Tibial nerve (tissue), 4 donors: ENCODE results near the gene ELAVL1. TPM values are rescaled to one million over a fixed set of nuclear protein-coding genes. Genes with fewer than 3 reads are reported as not detected.

Source experiments
- DNase-seq, 2 donors: peaks; one replicate each; pipeline ENCODE4 v3.0.0-alpha.2; 2019; ENCODE audit warnings: low spot score in 2 of 2
- H3K27ac ChIP-seq, 4 donors: fragments of 200-600 bp; sonication (generic) in 3 of 4; one replicate each; pipeline ENCODE4 v1.5.1; 2017 to 2019; ENCODE audit warnings: mild to moderate bottlenecking in 1 of 4
- H3K27me3 ChIP-seq, 2 donors: fragments of 200-600 bp; sonication (generic) in 1 of 2; one replicate each; pipeline versions ENCODE4 v1.5.1 to v1.6.0; 2017 to 2019
- H3K36me3 ChIP-seq, 3 donors: fragments of 200-600 bp; sonication (generic); one replicate each; pipeline ENCODE4 v1.5.1; 2018 to 2019
- H3K4me1 ChIP-seq, 4 donors: fragments of 200-600 bp; sonication (generic) in 3 of 4; one replicate each; pipeline ENCODE4 v1.5.1; 2017 to 2019
- H3K4me3 ChIP-seq, 4 donors: fragments of 200-600 bp; sonication (generic) in 3 of 4; one replicate each; pipeline ENCODE4 v1.5.1; 2017 to 2019; ENCODE audit warnings: mild to moderate bottlenecking in 1 of 4, moderate library complexity in 1 of 4
- H3K9me3 ChIP-seq, 4 donors: fragments of 200-600 bp; sonication (generic) in 3 of 4; one replicate each; pipeline ENCODE4 v1.5.1; 2017 to 2019
- CTCF ChIP-seq, 5 experiments: fragments of 200-600 bp in 3 of 5; fragments of 450-650 bp in 2 of 5; sonication (generic) in 3 of 5; IDR thresholded peaks; one replicate each; pipeline ENCODE4 v1.5.1; 2016 to 2019; ENCODE audit warnings: antibody characterized with exemption in 5 of 5, mild to moderate bottlenecking in 3 of 5, moderate library complexity in 2 of 5
- EP300 ChIP-seq, 2 donors: sonication (generic); formaldehyde crosslinking; IDR thresholded peaks; one replicate each; pipeline ENCODE4 v1.6.1; 2017; ENCODE audit warnings: antibody characterized with exemption in 2 of 2, mild to moderate bottlenecking in 1 of 2
- POLR2A ChIP-seq, 2 donors: fragments of 450-650 bp; IDR thresholded peaks; one replicate each; pipeline ENCODE4 v1.6.1; 2017; ENCODE audit warnings: antibody characterized with exemption in 2 of 2, mild to moderate bottlenecking in 2 of 2, moderate library complexity in 2 of 2
- WGBS, 2 donors: methylation state at CpG; one replicate each; pipeline ENCODE4 v1.1.5; 2018; 5-methylcytosine and 5-hydroxymethylcytosine counted together
- total RNA-seq, 4 donors: library from RNA; depleted of rRNA; stranded (reverse); fragments of >200 nt; gene quantifications; one replicate each; pipeline ENCODE4 v1.1.0, GENCODE V29; 2016

ELAVL1 gene
- total RNA-seq, 4 donors from 2014 or later: 25.8 to 36.4 (median 27.7) TPM

GRCh38 chr19:7953060-7953459 lies 52.4 kb downstream of the ELAVL1 start:
- 15 to 16% methylated on average over 3 of the region's 3 CpGs for WGBS, 2 donors
- DNase-seq: no peak
- H3K9me3 ChIP-seq: no peaks in the 10 kb centered on the region
- no peak for TF ChIP-seq POLR2A (IDR thresholded peaks at IDR 0.05)
- TF ChIP-seq EP300 (IDR thresholded peaks at IDR 0.05): no peak
- no peak for TF ChIP-seq CTCF (IDR thresholded peaks at IDR 0.05)
- H3K27ac ChIP-seq: no peak overlapping the region
- no peaks in the 10 kb centered on the region for H3K27me3 ChIP-seq
- H3K36me3 ChIP-seq: peaks cover 0 to 8% (median 0%) of the 10 kb centered on the region in 3 donors
- peaks cover 0 to 6% (median 0%) of the 10 kb centered on the region in 4 donors for H3K4me1 ChIP-seq
- no peak overlapping the region for H3K4me3 ChIP-seq

GRCh38 chr19:7947939-7948338 lies 57.5 kb downstream of the ELAVL1 start:
- Histone ChIP-seq H3K9me3 (no peaks in the 10 kb centered on the region), H3K4me3 (no peak overlapping the region), H3K27ac (no peak overlapping the region), H3K4me1 (peaks cover 0 to 12% (median 0%) of the 10 kb centered on the region in 4 donors), H3K36me3 (no peaks in the 10 kb centered on the region), H3K27me3 (no peaks in the 10 kb centered on the region)
- 96 to 98% methylated on average over 4 of the region's 4 CpGs for WGBS, 2 donors
- DNase-seq: no peak
- no peak for TF ChIP-seq CTCF (IDR thresholded peaks at IDR 0.05)
- no peak for TF ChIP-seq POLR2A (IDR thresholded peaks at IDR 0.05)
- no peak for TF ChIP-seq EP300 (IDR thresholded peaks at IDR 0.05)

- TF ChIP-seq CTCF (IDR thresholded peaks at IDR 0.05) (peak; percentile 80 to 94 (median 91)), EP300 (IDR thresholded peaks at IDR 0.05) (no peak)
- H3K4me1 ChIP-seq: peaks cover 0 to 41% (median 6%) of the 10 kb centered on the region in 4 donors
- H3K27me3 ChIP-seq: no peaks in the 10 kb centered on the region
- peak overlapping the region; percentile 69 to 86 (median 84) for H3K4me3 ChIP-seq
- H3K36me3 ChIP-seq: peaks cover 0 to 20% (median 7%) of the 10 kb centered on the region in 3 donors
- peak overlapping the region; percentile 90 to 99 (median 96) for H3K27ac ChIP-seq
- WGBS, 2 donors: 26 to 28% methylated on average over 18 of the region's 18 CpGs
- peak; percentile 91 to 97 for DNase-seq
- H3K9me3 ChIP-seq: no peaks in the 10 kb centered on the region
Observed at GRCh38 chr19:7944177-7944761, 61.2 kb downstream of the ELAVL1 start.

GRCh38 chr19:7943444-7944176 lies 61.8 kb downstream of the ELAVL1 start, which contains the start of gene TIMM44:
Gene TIMM44, minus strand, starts transcription at chr19:7943666. Its CDS starts 15 bp downstream, at chr19:7943651.
- 0% methylated on average over 54 to 55 of the region's 56 CpGs for WGBS, 2 donors
- peak within 1 kb of the TSS; percentile 95 to 99 (median 98) for H3K27ac ChIP-seq

More at GRCh38 chr19:7943444-7944176, 61.8 kb downstream of the ELAVL1 start, which contains the start of gene TIMM44:
- Histone ChIP-seq H3K27me3 (no peaks in the 10 kb centered on the region), H3K36me3 (peaks cover 0 to 27% (median 7%) of the 10 kb centered on the region in 3 donors), H3K4me3 (peak within 1 kb of the TSS; percentile 69 to 86 (median 84)), H3K4me1 (peaks cover 0 to 47% (median 6%) of the 10 kb centered on the region in 4 donors), H3K9me3 (no peaks in the 10 kb centered on the region)
- TF ChIP-seq EP300 (IDR thresholded peaks at IDR 0.05) (peak; percentile 96 to 98), CTCF (IDR thresholded peaks at IDR 0.05) (no peak), POLR2A (IDR thresholded peaks at IDR 0.05) (peak; percentile 29 to 76)
- DNase-seq: peak; percentile 97 to 98
